GM12864 (cell line): ENCODE data around the gene PPTC7.

ENCODE experiments used
- DNase-seq: peaks from one replicate; pipeline ENCODE4 v3.0.0-alpha.2; 2011; ENCODE audit warnings: low read depth
- H3K4me3 ChIP-seq: 2 replicates; pipeline ENCODE4 v1.5.1; 2011; ENCODE audit warnings: mild to moderate bottlenecking, low read depth, low read length, control low read depth
- TF ChIP-seq, protein P1 (sequence below): IDR thresholded peaks from 2 replicates; pipeline ENCODE4 v1.5.1; 2011; ENCODE audit warnings: low read depth, mild to moderate bottlenecking, moderate library complexity, low read length, control low read depth, inconsistent platforms; ENCODE audit errors: missing control alignments

PPTC7 gene

GRCh38 chr12:110582276-110583136 lies 612 bp downstream of the PPTC7 start:
- no peak for DNase-seq
- peak overlapping the region; percentile 67 for H3K4me3 ChIP-seq
- TF ChIP-seq, protein P1, sequence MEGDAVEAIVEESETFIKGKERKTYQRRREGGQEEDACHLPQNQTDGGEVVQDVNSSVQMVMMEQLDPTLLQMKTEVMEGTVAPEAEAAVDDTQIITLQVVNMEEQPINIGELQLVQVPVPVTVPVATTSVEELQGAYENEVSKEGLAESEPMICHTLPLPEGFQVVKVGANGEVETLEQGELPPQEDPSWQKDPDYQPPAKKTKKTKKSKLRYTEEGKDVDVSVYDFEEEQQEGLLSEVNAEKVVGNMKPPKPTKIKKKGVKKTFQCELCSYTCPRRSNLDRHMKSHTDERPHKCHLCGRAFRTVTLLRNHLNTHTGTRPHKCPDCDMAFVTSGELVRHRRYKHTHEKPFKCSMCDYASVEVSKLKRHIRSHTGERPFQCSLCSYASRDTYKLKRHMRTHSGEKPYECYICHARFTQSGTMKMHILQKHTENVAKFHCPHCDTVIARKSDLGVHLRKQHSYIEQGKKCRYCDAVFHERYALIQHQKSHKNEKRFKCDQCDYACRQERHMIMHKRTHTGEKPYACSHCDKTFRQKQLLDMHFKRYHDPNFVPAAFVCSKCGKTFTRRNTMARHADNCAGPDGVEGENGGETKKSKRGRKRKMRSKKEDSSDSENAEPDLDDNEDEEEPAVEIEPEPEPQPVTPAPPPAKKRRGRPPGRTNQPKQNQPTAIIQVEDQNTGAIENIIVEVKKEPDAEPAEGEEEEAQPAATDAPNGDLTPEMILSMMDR, result no peak

DNA sequence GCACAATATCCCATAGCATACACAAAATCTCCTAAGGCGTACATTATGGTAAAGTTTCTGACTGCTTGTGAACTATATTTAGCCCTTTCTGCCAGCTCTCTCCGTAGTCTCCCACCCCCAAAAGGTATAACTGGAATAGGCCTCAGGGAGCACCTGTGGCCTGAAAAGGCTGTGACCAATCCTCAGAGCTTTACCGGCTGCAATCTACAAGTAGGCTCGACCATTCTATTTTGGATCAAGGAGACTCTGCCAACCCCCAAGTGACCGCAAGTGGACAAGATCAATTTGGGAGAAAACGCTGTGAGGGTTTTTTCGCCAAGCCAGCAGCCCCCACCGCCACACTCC lies 1.2 kb downstream of the PPTC7 start:
- DNase-seq, result no peak
- TF ChIP-seq, protein P1, result no peak

GRCh38 chr12:110579535-110580253 lies 3.4 kb downstream of the PPTC7 start:
- H3K4me3 ChIP-seq, result peak overlapping the region; percentile 67
- TF ChIP-seq, protein P1, result no peak
- DNase-seq, result no peak

More for the DNA sequence above, 1.2 kb downstream of the PPTC7 start:
- H3K4me3 ChIP-seq, result peak overlapping the region; percentile 67

- peak overlapping the region; percentile 67 for H3K4me3 ChIP-seq
- DNase-seq, result no peak
- TF ChIP-seq, protein P1, result no peak
Measured at GRCh38 chr12:110578694-110579534, 4.2 kb downstream of the PPTC7 start.

DNA sequence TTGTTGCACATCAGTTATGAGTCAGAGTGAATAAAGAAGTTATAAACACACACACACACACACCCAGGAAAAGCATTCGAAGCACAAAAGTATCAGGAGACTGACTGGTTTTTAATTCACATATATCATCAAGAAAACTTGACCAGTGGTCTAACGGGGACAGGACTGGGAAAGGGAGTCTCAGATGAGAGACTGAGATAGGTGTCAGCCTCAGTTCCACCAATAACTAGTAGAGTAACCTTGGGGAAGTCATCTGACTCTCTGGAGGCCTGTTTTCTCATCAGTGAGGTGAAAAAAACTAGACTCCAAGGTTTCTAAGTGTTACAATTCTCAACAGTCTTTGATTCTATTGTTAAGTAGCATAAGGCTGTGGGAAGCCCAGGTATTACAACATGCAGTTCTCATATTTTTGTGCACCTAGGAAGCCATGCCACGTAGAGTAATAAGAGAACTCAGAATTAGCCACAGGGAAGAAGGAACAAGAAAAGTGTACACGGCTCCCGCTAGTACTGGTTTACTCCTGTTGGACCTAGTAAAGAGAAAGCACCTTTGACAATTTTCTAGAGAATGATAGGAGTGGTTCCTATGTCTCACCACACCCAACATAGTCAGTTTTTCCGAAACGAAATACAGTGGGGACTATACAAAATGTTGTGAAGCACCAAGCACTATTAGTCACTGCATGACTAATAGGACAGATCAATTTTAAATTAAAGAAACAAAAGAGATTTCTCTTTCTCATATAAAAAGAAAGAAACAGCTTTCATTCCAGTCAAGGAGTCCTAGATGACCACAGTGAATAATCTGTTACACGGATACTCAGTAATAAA lies 5.0 kb downstream of the PPTC7 start:
- DNase-seq, result peak; percentile 61
- peak overlapping the region; percentile 67; the same call in 1 of the 2 replicates for H3K4me3 ChIP-seq
- TF ChIP-seq, protein P1, result no peak

GRCh38 chr12:110576504-110576903 lies 6.6 kb downstream of the PPTC7 start:
- no peak for DNase-seq
- TF ChIP-seq, protein P1, result no peak
- H3K4me3 ChIP-seq, result no peak overlapping the region
